Activated CD8-positive, alpha-beta memory T cell treated with anti-CD3 and anti-CD28 coated beads for 48 hours (primary cell): ENCODE results near the gene FBXO27.
"Not testable (repeated sequence)": the region's sequence is repeated elsewhere in the genome, so short reads cannot be mapped to it uniquely, and the experiment has no call there.

Experiments
- DNase-seq, 3 experiments: peaks; one replicate each; pipeline ENCODE4 v3.0.0-alpha.2; 2020; ENCODE audit warnings: low read depth in 2 of 3, low spot score in 2 of 3

Gene FBXO27

GRCh38 chr19:38989066-38989605, 43.2 kb downstream of the FBXO27 start:
- DNase-seq = no peak

GRCh38 chr19:38988627-38989026, 43.7 kb downstream of the FBXO27 start:
- DNase-seq = not testable (repeated sequence)

GRCh38 chr19:38987745-38988144, 44.6 kb downstream of the FBXO27 start:
- DNase-seq = not testable (repeated sequence)

- DNase-seq = no peak
Observed at GRCh38 chr19:38985262-38985661, 47.1 kb downstream of the FBXO27 start.

GRCh38 chr19:38980583-38981374, 51.6 kb downstream of the FBXO27 start:
- no peak for DNase-seq

GRCh38 chr19:38979812-38980211, 52.5 kb downstream of the FBXO27 start:
- DNase-seq = no peak

GRCh38 chr19:38978326-38978689, 54.0 kb downstream of the FBXO27 start:
- DNase-seq = no peak

GRCh38 chr19:38977445-38978325, 54.7 kb downstream of the FBXO27 start:
- DNase-seq = peak in 2 of 3 experiments; percentile 33 to 51

GRCh38 chr19:38975861-38976271, 56.5 kb downstream of the FBXO27 start:
- DNase-seq = no peak

- DNase-seq = no peak
Observed at GRCh38 chr19:38975214-38975860, 57.0 kb downstream of the FBXO27 start, which contains the start of gene FBXO17. TSS of gene FBXO17 (minus strand) at chr19:38975742. CDS start at chr19:38950319, 25,423 bp downstream.

GRCh38 chr19:38974624-38975213, 57.6 kb downstream of the FBXO27 start:
- no peak for DNase-seq
